GM10266 (cell line): ENCODE measurements around the gene LRRC56.

Experiments used
- DNase-seq: peaks from one replicate; pipeline ENCODE4 v3.0.0; 2012; ENCODE audit errors: extremely low spot score
- TF ChIP-seq, protein P1 (sequence below): IDR thresholded peaks from 2 replicates; pipeline ENCODE4 v1.5.1; 2012; ENCODE audit warnings: mild to moderate bottlenecking, low read depth; ENCODE audit not compliant: control insufficient read depth, insufficient read depth; ENCODE audit errors: missing control alignments

LRRC56 gene

DNA sequence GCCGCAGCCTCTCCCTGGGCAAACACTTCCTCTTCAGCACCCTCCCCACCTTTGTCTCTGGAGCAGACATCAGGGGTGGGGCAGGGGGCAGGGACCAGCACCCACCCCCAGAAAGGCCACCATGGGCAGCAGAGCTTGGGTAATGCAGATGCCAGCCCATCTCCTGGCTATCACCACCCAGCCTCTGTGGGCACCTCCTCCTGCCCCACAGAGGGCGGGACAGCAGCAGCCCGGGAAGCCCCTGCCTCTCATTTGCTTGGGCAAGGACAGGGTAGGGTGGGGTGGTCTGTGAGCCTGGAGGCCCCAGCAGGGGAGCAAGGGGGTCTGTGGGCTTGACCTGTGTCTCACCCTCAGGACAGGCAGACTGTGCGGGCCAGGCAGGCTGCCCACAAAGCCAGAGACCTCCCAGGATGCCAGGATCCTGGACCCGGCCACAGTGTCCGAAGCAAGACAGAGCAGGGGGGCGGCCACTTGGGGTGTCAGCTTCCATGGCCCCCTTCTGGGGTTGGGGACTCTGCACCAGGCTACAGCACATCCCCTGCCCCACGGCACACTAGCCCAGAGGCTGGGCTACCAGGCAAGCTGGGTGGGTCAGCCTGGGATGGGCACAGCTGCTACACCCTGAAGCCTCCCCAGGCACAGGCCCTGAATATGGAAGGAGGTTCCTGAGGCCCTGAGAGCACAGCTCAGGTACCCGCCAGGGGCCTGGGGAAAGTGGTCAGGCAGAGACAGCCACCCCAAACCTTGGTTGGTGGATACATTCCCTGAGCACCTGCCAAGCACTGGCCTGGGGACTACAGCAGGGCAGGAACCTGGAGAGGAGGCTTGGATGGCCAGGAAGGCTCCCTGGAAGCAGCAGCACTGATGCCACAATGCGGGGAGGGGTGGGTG is 34.8 kb upstream of the LRRC56 start:
- TF ChIP-seq, protein P1, sequence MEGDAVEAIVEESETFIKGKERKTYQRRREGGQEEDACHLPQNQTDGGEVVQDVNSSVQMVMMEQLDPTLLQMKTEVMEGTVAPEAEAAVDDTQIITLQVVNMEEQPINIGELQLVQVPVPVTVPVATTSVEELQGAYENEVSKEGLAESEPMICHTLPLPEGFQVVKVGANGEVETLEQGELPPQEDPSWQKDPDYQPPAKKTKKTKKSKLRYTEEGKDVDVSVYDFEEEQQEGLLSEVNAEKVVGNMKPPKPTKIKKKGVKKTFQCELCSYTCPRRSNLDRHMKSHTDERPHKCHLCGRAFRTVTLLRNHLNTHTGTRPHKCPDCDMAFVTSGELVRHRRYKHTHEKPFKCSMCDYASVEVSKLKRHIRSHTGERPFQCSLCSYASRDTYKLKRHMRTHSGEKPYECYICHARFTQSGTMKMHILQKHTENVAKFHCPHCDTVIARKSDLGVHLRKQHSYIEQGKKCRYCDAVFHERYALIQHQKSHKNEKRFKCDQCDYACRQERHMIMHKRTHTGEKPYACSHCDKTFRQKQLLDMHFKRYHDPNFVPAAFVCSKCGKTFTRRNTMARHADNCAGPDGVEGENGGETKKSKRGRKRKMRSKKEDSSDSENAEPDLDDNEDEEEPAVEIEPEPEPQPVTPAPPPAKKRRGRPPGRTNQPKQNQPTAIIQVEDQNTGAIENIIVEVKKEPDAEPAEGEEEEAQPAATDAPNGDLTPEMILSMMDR, result no peak

DNA sequence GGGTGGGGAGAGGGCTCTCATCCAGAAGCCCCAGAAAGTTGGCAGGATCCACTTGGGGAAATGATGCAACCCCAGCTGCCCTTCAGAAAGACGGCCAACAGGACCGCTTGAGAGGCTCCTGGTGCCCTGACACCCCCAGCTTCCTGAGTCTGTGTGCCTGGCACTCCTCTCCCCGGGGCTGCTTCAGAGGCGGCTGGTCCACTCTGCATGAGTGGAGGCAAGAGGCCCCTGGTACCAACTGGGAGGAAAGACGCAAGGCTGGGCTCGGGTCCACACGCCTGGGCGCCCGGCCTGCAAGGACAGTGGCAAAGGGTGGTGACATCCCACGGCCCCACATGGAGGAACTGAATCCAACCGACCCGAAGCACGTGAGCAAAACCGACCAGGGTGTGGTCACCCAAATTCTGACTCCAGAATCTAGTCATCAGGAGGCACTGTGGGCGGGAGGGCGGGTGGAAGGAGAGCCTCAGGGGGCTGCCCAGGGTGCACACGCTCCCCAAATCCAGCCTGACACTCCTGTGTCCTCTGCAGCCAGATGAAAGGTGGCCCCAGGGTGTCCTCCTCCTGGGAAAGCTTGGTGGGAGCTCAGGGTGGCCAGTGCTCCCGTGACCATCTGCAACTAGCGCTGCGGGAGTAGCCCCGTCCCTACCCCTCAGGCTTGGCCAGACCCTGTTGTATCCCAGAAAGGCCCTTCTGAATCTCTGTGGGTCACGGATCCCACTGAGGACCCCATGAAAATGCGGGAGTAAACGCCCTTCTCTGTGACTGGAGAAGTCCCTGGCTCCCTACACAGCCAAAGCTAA is 33.9 kb upstream of the LRRC56 start:
- peak; percentile 76 for DNase-seq
- TF ChIP-seq, protein P1, result no peak

More for the DNA sequence above, 34.8 kb upstream of the LRRC56 start:
- DNase-seq, result no peak

DNA sequence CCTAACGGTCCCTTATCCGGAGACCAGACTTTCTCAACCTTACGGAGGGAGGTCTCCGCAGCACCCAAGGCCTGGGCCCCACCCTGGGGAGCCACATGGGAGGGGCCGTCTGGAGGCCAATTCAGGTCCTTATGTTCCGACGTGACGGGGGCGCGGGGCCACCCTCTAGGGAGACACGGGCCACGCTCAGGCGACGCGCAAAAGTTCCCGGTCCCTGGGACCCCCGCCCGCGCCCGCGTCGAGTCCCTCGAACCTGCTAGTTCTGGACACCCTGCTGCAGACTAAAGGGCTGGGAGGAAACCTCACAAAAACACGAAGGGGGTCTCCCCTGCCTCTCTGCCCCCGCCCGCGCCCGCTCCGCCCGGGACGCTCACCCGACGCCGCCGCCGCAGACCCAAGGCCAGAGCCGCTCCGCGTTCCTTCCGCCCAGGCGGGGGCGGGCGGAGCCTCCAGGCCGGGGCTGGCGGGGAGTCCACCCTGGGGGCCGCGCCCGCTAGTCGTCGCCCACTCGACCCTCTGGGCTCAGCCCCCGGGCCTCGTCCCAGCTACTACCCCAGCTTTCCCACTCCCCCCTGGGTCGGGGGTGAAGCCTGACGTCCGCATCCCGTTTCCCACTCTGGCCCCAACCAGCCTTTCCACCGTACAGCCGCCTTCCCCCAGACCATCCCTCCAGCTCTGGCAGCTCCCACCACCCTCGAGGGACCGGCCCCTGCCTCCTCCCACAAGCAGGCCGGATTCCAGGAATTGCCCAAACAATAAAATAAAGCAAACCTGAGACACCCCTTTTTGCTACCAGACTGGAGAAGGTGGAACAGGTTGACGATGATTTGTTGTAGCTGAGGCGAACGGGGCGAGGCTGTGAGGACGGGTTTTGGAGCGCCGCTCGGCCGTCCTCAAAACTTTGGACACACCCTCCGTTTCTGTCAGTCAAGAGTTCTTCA is 33.0 kb upstream of the LRRC56 start:
- DNase-seq, result no peak
- TF ChIP-seq, protein P1, result no peak

DNA sequence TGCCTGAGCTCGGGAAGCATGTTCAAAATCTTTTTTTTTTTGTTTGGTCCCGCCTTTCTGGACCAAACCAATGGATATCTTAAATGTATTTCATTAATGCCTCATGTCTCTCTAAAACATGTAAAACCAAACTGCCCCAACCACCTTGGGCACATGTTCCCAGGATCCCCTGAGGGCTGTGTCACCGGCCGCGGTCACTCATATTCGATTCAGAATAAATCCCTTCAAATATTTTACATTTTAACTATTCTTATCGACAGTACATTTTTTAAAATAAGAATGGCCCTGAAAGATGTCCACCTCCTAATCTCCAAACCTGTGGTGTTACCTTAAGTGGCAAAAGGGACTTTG is 32.4 kb upstream of the LRRC56 start:
- TF ChIP-seq, protein P1, result no peak
- no peak for DNase-seq

DNA sequence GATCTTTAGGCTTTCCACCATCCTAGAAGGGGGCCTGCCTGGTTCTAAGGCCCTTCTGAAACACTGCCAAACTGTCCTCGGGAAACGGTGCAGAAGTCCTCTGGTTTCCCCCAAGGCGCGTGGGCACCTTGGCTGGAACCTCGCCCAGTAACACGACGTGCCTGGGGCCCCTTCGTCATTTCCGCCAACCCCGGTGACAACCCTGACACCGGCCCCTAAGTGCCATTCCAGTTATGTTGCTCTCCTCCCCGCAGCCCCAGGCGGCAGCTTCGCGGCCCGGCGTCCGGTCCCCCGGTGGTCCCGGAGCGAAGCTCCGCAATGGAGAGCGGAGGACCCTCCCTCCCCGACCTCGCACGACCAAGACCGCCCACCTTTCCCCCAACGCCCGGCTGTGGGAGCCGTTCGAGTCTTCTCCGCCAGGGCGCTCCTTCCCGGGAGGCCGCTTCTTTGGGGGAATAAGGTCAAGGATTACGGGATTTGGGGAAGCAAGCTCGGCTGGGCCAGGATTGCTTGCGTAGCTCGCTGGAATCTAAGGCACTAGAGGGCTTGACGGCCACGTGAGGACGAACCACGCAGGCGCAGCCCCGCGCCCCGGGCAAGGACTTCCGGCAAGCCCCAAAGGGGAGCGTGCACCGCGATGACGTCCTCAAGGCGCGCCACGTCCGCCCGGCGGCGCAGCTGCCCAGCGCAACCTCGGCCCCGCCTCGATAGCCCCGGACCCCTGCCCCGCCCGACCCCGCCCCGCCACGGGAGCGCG is 30.9 kb upstream of the LRRC56 start:
- TF ChIP-seq, protein P1, result no peak
- peak; percentile 99 for DNase-seq

DNA sequence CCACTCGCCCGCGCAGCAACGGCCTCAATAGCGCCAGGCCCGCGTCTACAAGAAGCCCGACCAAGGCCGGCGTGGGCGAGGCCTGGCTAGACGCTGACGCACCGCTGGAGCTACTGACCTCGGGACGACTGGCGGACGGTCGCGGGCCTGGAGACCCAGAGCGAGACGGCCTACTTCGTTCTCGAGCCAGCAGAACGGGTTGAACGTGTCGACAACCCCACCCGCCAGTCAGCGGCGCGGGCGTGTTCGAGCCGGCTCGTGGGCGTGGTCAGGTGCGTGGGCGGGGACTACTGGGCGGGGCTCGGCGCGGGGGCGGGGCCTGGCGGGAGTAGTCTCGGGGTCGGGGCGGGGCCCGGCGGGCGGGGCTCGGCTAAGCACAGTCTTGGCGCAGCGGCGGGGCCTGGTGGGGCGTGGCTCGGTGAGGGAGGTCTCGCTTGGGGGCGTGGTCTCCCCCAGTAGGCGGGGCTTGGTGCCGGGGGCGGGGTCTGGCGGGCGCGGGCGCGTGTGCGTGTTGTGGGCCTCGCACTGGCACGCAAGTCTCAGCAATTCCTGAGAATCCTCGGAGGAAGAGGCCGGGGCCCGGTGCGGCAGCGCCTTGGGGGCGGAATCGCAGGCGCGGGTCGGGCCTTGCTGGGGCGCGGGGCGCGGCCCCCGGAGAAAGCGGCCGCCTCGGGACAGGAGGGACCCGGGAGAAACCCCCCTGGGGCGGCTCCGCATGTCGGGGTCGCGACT is 30.2 kb upstream of the LRRC56 start, which contains the start of gene RNH1:
Gene RNH1 (minus strand): TSS at position 248 of the 732 bp plus-strand sequence. CDS start 5,080 bp downstream, outside the sequence.
- TF ChIP-seq, protein P1, result no peak
- peak; percentile 100 for DNase-seq
